Lower leg skin (tissue), 4 donors: ENCODE measurements around the gene RNF186. TPM values are rescaled to one million over a fixed set of nuclear protein-coding genes. Genes with fewer than 3 reads are reported as not detected.

ENCODE experiments used
- DNase-seq, 2 donors: peaks; one replicate each; pipeline ENCODE4 v3.0.0-alpha.2; 2019; ENCODE audit warnings: low spot score in 2 of 2
- H3K4me3 ChIP-seq: fragments of 200-600 bp; sonication (generic); 2 replicates; pipeline ENCODE4 v1.5.1; 2017; ENCODE audit warnings: mild to moderate bottlenecking, low read depth; ENCODE audit not compliant: poor library complexity, severe bottlenecking
- POLR2A ChIP-seq, 2 donors: fragments of 450-650 bp; IDR thresholded peaks; one replicate each; pipeline ENCODE4 v1.6.1; 2016 to 2017; ENCODE audit warnings: antibody characterized with exemption in 2 of 2, mild to moderate bottlenecking in 1 of 2, moderate library complexity in 1 of 2
- WGBS, 2 donors: methylation state at CpG; one replicate each; pipeline ENCODE4 v1.1.5; 2018; 5-methylcytosine and 5-hydroxymethylcytosine counted together
- intact Hi-C: fragments of 100-400 bp; cut with DNase I; formaldehyde crosslinking; loops from one replicate; pipeline ENCODE4 v1.15.0; 2023; ENCODE audit warnings: low total_unique reads
- total RNA-seq, 4 donors: library from RNA; depleted of rRNA; stranded (reverse); fragments of >200 nt; gene quantifications; one replicate each; pipeline ENCODE4 v1.1.0, GENCODE V29; 2016
- TF ChIP-seq, protein P1 (sequence below), 3 donors: fragments of 450-650 bp; IDR thresholded peaks; one replicate each; pipeline ENCODE4 v1.5.1; 2016; ENCODE audit warnings: antibody characterized with exemption in 3 of 3, mild to moderate bottlenecking in 3 of 3, moderate library complexity in 2 of 3

RNF186 gene
- total RNA-seq, 4 donors from 2014 or later, result 0.19 TPM; not detected in 3

DNA sequence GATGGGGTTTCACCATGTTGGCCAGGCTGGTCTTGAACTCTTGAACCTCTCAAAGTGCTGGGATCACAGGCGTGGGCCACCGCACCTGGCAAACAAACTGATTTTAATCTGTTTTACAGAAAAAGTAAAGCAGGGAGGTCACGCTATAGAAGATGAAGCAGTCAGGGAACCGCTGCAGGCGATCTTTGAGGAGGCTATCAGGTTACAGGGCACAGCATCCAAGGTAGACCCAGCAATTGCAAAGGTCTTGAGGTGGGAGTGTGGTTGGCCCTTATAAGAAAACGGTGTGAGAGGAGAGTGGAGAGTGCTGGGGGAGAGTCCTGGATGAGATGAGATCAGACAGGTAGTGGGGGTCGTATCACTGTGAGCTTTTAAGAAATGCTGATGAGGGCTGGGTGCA, 12.8 kb downstream of the RNF186 start:
- no peak overlapping the region for H3K4me3 ChIP-seq
- TF ChIP-seq, protein P1, sequence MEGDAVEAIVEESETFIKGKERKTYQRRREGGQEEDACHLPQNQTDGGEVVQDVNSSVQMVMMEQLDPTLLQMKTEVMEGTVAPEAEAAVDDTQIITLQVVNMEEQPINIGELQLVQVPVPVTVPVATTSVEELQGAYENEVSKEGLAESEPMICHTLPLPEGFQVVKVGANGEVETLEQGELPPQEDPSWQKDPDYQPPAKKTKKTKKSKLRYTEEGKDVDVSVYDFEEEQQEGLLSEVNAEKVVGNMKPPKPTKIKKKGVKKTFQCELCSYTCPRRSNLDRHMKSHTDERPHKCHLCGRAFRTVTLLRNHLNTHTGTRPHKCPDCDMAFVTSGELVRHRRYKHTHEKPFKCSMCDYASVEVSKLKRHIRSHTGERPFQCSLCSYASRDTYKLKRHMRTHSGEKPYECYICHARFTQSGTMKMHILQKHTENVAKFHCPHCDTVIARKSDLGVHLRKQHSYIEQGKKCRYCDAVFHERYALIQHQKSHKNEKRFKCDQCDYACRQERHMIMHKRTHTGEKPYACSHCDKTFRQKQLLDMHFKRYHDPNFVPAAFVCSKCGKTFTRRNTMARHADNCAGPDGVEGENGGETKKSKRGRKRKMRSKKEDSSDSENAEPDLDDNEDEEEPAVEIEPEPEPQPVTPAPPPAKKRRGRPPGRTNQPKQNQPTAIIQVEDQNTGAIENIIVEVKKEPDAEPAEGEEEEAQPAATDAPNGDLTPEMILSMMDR (IDR thresholded peaks at IDR 0.05), result no peak
- no peak for TF ChIP-seq POLR2A (IDR thresholded peaks at IDR 0.05)
- DNase-seq, result no peak
- intact Hi-C loops, result no loop called here
- 62% methylated on average over 7 of the region's 7 CpGs for WGBS, 2 donors

DNA sequence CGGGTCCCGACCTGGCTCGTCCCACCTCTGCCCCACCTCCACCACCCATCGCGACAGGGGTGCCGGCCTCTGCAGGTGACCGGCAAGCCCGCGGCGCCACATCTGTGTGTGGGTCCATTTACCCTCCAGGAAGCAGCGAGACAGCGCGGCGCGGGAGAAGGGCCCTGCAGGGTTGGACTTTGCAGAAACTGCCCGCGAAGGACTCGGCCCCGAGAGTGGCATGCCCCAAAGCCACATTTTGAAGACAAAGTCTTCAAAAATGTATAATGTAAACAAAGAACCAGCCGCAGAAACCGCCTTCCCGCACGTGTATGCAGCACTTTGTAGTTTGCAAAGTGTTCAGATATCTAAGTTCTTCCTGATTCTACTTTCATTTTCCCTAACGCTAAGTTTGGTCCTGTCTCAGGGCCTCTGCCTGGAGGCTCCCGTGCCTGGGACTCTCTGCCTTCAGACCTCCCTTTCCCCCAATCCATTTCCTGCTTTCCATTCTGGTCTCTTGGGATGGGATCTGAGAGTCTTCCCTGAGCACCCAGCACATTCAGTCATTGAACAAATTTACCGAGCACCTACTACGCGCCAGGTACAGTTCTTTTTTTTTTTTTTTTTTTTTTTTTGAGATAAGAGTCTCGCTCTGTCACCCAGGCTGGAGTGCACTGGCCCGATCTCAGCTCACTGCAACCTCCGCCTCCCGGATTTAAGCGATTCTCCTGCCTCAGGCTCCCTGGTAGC, 14.8 kb downstream of the RNF186 start:
- intact Hi-C loops, result no loop called here
- 15 to 20% methylated on average over 23 to 24 of the region's 33 CpGs for WGBS, 2 donors
- H3K4me3 ChIP-seq, result peak overlapping the region; percentile 61
- TF ChIP-seq, protein P1 (IDR thresholded peaks at IDR 0.05), result no peak
- TF ChIP-seq POLR2A (IDR thresholded peaks at IDR 0.05), result no peak
- peak; percentile 21 to 90 for DNase-seq

DNA sequence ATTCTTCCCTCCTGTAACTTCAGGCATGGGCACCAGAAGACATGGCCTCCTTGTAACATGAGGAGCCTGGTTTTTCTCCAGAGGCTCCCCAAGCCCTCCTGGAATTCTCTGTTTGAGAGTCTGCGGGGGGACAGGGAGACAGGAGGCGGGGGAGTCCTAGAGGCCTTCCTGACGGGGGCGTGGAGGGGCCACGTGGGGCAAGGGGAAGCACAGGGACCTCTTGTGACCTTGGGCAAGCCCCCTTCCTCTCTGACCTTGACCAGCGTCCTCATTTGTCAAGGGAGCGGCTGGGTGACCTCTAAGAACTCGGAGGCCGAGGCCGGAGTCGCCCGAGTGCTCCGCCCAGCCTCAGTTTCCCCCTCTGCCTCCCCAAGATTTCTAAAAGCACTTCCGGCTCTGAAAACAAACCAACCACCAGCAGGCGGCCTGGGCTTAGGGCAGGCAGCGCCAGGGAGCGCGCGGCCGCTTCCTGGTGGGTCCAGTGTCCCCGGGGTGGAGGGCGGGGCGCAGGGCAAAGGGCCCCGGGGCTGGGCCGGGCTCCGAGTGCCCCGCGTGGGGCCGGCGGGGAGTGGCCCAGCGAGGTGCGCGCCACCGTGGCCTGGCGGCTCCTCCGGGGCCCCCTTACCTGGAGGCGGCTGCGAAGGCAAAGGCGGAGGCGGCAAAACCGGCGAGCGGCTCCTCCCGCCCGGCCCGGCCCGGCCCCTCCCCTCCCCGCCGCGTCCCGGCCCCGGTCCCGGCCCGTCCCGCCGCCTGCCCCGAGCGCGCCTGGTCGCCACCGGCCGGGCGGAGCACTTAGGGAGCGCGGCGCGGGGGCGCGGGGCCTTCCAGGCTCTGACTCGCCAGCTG, 15.6 kb downstream of the RNF186 start, which contains the start of gene TMCO4:
TSS of gene TMCO4 (minus strand) at position 687 of the 846 bp plus-strand sequence. CDS start 19,158 bp downstream, outside the sequence.
- DNase-seq, result peak; percentile 25 to 91
- 5% methylated on average over 11 to 33 of the region's 70 CpGs for WGBS, 2 donors
- TF ChIP-seq, protein P1 (IDR thresholded peaks at IDR 0.05), result no peak
- no peak for TF ChIP-seq POLR2A (IDR thresholded peaks at IDR 0.05)
- intact Hi-C loops, result no loop called here
- peak within 1 kb of the TSS; percentile 61 for H3K4me3 ChIP-seq

DNA sequence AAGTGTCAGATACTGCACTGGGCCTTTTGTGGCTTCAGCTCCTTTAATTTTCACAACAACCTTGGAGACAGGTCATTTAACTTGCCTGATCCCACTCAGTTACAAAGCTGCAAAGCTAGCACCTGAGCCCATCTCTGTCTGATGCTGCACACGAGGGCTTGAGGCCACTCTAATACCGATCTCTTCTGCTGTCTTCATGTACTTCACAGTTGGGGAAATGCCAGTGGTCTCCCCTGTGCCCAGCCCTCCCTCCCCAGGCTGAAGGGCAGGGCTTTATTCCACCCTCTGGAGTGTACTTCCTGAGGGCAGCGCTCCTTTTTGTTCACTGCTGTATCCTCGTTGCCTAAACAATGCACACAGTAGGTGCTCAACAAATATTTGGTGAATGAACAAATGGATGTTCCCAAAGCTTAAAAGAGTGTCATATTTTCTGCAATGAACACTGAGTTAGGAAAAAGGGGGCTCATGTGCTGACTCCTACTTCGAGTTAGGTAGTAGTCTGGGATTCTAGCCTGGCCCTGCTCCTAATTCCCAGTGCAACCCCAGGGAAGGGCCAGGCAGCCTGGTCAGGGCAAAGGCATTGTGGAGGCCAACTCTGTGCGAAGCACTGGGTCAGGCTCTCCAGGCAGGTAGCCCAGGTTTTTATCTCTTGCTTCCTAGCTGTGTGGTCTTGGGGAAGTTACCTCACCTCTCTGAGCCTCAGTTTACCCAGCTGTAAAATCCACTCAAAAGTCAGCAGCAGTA, 16.4 kb downstream of the RNF186 start:
- 72 to 84% methylated on average over 6 of the region's 6 CpGs for WGBS, 2 donors
- intact Hi-C loops, result no loop called here
- H3K4me3 ChIP-seq, result no peak overlapping the region
- TF ChIP-seq, protein P1 (IDR thresholded peaks at IDR 0.05), result no peak
- no peak for TF ChIP-seq POLR2A (IDR thresholded peaks at IDR 0.05)
- no peak for DNase-seq

DNA sequence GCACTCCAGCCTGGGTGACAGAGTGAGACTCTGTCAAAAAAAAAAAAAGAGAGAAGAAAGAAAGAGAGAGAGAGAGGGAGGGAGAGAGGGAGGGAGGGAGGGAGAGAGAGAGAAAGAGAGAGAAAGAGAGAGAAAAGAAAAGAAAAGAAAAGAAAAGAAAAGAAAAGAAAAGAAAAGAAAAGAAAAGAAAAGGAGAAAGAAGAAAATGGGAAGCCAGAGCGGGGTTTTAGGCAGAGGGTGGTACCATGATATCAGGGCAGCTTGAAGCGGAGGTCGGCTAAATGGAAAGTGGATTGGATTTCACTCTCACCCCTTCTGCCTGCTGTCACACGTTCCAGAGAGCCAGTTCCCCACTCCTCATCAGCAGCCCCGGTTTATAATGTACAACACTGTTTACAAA, 17.3 kb downstream of the RNF186 start:
- TF ChIP-seq, protein P1 (IDR thresholded peaks at IDR 0.05), result no peak
- no peak for TF ChIP-seq POLR2A (IDR thresholded peaks at IDR 0.05)
- intact Hi-C loops, result no loop called here
- H3K4me3 ChIP-seq, result no peak overlapping the region
- 77 to 86% methylated on average over 5 of the region's 5 CpGs for WGBS, 2 donors
- no peak for DNase-seq
